Calu3 (cell line): ENCODE measurements around the gene LCOR. TPM values are rescaled to one million over a fixed set of nuclear protein-coding genes. Genes with fewer than 3 reads are reported as not detected.

Experiments used
- Bru-seq: library from RNA; stranded (reverse); fragments of 400-500 nt; gene quantifications from one replicate; lab custom pipeline; 2021; lab: Mats Ljungman, UMichigan
- BruChase-seq, 2 experiments: library from RNA; stranded (reverse); fragments of 400-500 nt; gene quantifications; one replicate each; lab custom pipeline; 2021; lab: Mats Ljungman, UMichigan
- BruUV-seq: library from RNA; stranded (reverse); fragments of 400-500 nt; replicated peaks from 2 replicates; lab custom pipeline; 2021; lab: Mats Ljungman, UMichigan
- CTCF ChIA-PET: fragments of 300-600 bp; sonication (Branson Sonifier 250); formaldehyde crosslinking; loops from one replicate; lab custom pipeline; 2022; ENCODE audit warnings: antibody characterized with exemption; lab: Charles Lee
- DNase-seq: peaks from one replicate; pipeline ENCODE4 v3.0.0; 2022
- H3K27ac Mint-ChIP-seq: one replicate; pipeline ENCODE4 v1.8.0; 2022; ENCODE audit warnings: mixed read lengths; ENCODE audit not compliant: unreplicated experiment
- H3K27me3 Mint-ChIP-seq: one replicate; pipeline ENCODE4 v1.8.0; 2022; ENCODE audit warnings: mixed read lengths; ENCODE audit not compliant: unreplicated experiment
- H3K36me3 Mint-ChIP-seq: one replicate; pipeline ENCODE4 v1.8.0; 2022; ENCODE audit warnings: mild to moderate bottlenecking, moderate library complexity, mixed read lengths; ENCODE audit not compliant: insufficient read depth, unreplicated experiment
- H3K4me1 Mint-ChIP-seq: one replicate; pipeline ENCODE4 v1.8.0; 2022; ENCODE audit warnings: mild to moderate bottlenecking, low read depth, mixed read lengths; ENCODE audit not compliant: unreplicated experiment
- H3K4me3 Mint-ChIP-seq: one replicate; pipeline ENCODE4 v1.8.0; 2022; ENCODE audit warnings: mild to moderate bottlenecking, low read depth, moderate library complexity, mixed read lengths; ENCODE audit not compliant: unreplicated experiment
- H3K9me3 Mint-ChIP-seq: one replicate; pipeline ENCODE4 v1.8.0; 2022; ENCODE audit warnings: low read depth, mixed read lengths; ENCODE audit not compliant: unreplicated experiment
- intact Hi-C: fragments of 100-400 bp; cut with micrococcal nuclease; formaldehyde crosslinking; loops from one replicate; pipeline ENCODE4 v1.10.0; 2022; ENCODE audit not compliant: unreplicated experiment
- long read RNA-seq: library from polyadenylated mRNA; stranded (forward); transcript quantifications from one replicate; pipeline ENCODE4 v2.0.0, GENCODE V29; 2022
- total RNA-seq: library from RNA; stranded (reverse); gene quantifications from 2 replicates; pipeline ENCODE4 v1.2.3, GENCODE V29; 2022
- TF ChIP-seq, protein P1 (sequence below): fragments of 200-600 bp; IDR thresholded peaks from one replicate; pipeline ENCODE4 v1.8.0; 2022; ENCODE audit warnings: antibody characterized with exemption; ENCODE audit not compliant: unreplicated experiment

The LCOR gene
- total RNA-seq = 50.1 and 52.8 TPM in 2 replicates
- percentile 91 among the genes with signal in this experiment for Bru-seq, nascent RNA
- percentile 89 among the genes with signal in this experiment for BruChase-seq, experiment 1, labeled RNA remaining after a 6-hour chase
- BruChase-seq, experiment 2, labeled RNA remaining after a 2-hour chase = percentile 91 among the genes with signal in this experiment
- long read RNA-seq, full-length matches to known transcripts = 1 of 13 reads
- long read RNA-seq, partial matches to known transcripts = 0 of 13 reads
- long read RNA-seq, other reads (novel, unspliced or antisense) = 12 of 13 reads

DNA sequence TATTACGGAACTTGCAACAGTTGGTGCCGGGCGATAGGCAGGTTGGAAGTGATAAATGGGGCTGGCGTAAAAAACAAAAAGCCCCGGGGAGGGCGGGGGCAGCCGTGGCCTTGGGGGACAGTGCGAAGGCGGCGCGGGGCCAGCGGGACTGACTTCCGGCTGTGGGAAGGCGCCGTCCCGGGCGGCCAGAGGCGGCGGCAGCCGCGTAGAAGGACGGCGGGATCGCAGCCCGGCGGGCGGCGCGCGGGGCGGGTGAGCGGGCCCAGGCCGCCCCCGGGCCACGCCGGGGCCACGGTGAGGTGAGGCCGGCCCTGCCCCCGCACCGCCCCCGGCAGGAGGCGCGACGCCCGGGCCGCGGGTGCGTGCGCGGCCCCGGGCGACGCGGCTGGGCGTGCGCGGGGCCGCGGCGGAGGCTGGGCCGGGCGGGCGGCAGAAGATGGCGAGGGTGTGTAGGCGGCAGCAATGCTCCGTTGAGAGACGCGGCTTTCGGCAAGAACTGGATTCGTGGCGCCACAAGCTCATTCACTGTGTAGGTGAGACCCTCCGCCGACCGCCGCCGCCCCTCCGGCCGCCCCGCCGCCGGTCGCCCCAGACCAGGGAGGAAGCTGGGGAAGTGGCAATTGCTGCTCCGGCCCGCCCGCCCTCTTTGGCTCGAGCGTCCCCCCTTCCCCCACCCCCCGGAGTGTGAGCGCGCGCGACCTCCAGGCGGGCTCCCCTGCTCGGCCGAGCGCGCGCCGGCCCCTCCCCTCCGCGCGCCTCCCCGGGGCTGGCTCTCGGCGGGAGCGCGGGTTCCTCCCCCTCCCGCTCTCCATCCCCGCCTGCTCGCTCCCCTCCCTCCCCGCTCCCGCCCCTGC lies at the start of gene LCOR:
LCOR (plus strand) TSS at position 432 of the 854 bp plus-strand sequence. CDS start 116,760 bp downstream, outside the sequence.
- Mint-ChIP-seq H3K27ac (peak within 1 kb of the TSS; percentile 96), H3K27me3 (no peaks in the 10 kb centered on the region), H3K9me3 (no peaks in the 10 kb centered on the region), H3K36me3 (peaks cover 40% of the 10 kb centered on the region), H3K4me1 (peaks cover 22% of the 10 kb centered on the region), H3K4me3 (peak within 1 kb of the TSS; percentile 92)
- BruUV-seq = no TSS peak
- peak; percentile 85 for DNase-seq
- intact Hi-C loops = loop anchor here (5.0 to 10.0 kb wide), 2 partner anchors 190 to 457 kb away; no protein-coding TSS in a partner anchor
- CTCF ChIA-PET = interaction anchor here (0.7 kb wide), 1 partner anchor 189 kb away, joined by 3 read pairs; no protein-coding TSS in a partner anchor
- TF ChIP-seq, protein P1, sequence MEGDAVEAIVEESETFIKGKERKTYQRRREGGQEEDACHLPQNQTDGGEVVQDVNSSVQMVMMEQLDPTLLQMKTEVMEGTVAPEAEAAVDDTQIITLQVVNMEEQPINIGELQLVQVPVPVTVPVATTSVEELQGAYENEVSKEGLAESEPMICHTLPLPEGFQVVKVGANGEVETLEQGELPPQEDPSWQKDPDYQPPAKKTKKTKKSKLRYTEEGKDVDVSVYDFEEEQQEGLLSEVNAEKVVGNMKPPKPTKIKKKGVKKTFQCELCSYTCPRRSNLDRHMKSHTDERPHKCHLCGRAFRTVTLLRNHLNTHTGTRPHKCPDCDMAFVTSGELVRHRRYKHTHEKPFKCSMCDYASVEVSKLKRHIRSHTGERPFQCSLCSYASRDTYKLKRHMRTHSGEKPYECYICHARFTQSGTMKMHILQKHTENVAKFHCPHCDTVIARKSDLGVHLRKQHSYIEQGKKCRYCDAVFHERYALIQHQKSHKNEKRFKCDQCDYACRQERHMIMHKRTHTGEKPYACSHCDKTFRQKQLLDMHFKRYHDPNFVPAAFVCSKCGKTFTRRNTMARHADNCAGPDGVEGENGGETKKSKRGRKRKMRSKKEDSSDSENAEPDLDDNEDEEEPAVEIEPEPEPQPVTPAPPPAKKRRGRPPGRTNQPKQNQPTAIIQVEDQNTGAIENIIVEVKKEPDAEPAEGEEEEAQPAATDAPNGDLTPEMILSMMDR = no peak

DNA sequence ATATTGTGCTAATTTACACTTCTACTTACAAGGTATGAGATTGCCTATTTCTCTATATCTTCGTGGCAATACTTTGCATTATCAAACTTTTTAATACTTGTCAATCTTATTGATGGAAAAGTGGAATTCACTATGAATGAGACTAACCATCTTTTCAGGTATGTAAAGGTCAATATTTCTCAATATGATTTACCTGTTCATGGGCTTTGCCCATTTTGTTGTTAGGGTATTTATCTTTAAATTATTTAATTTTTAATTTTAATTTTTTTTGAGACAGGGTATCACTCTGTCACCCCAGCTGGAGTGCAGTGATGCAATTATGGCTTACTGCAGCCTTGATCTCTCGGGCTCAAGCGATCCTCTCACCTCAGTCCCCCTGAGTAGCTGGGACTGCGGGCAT lies 47.8 kb upstream of the LCOR start:
- DNase-seq = no peak
- Mint-ChIP-seq H3K27me3 (no peaks in the 10 kb centered on the region), H3K9me3 (no peaks in the 10 kb centered on the region), H3K36me3 (no peaks in the 10 kb centered on the region), H3K4me3 (no peak overlapping the region), H3K4me1 (no peaks in the 10 kb centered on the region), H3K27ac (no peak overlapping the region)
- CTCF ChIA-PET = no interaction called here
- TF ChIP-seq, protein P1 = no peak
- BruUV-seq = no TSS peak
- intact Hi-C loops = no loop called here

DNA sequence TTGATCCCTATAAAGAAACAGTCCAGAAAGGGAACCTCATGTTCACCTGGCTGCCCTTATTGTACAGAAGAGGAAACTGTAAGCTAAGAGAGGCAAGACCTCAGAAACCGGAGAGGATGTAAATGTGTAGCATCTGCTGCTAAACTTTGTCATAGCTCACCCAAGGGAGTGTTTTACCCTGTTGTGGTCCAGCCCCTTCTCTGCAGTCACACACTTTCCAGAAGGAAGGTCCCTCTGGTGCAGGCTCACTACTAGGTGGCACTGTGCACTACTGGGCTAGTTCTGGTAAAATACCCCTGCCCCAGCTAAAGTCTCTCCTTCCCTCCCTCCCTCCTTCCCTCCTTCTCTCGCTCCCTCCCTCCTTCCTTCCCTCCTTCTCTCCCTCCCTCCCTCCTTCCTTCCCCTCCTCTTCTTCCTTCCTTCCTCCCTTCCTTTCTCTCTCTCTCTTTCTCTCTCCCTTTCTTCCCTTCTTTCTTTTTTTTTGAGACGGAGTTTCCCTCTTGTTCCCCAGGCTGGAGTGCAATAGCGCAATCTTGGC lies 42.5 kb upstream of the LCOR start:
- no peak overlapping the region for H3K27ac Mint-ChIP-seq
- TF ChIP-seq, protein P1 = no peak
- DNase-seq = no peak
- no peak overlapping the region for H3K4me3 Mint-ChIP-seq
- CTCF ChIA-PET = interaction anchor here (1.0 kb wide), 1 partner anchor 9 kb away, joined by 3 read pairs; no protein-coding TSS in a partner anchor
- intact Hi-C loops = no loop called here
- BruUV-seq = no TSS peak
- no peaks in the 10 kb centered on the region for H3K36me3 Mint-ChIP-seq
- H3K4me1 Mint-ChIP-seq = no peaks in the 10 kb centered on the region
- no peaks in the 10 kb centered on the region for H3K27me3 Mint-ChIP-seq
- H3K9me3 Mint-ChIP-seq = no peaks in the 10 kb centered on the region

DNA sequence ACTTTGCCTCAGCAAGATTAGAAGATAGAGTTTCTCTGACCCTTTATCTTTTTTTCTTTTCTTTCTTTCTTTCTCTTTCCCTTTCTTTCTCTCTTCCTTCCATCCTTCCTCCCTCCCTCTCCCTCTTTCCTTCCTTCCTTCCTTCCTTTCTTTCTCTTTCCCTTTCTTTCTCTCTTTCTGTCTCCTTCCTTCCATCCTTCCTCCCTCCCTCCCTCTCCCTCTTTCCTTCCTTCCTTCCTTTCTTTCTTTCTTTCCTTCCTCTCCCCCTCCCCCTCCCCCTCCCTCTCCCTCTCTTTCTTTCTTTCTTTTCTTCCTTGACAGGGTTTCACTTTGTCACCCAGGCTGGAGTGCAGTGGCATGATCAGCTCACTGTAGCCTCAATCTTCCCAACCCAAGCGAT lies 40.2 kb upstream of the LCOR start:
- Mint-ChIP-seq H3K27ac (no peak overlapping the region), H3K27me3 (no peaks in the 10 kb centered on the region), H3K36me3 (no peaks in the 10 kb centered on the region), H3K9me3 (no peaks in the 10 kb centered on the region), H3K4me3 (no peak overlapping the region), H3K4me1 (no peaks in the 10 kb centered on the region)
- TF ChIP-seq, protein P1 = no peak
- intact Hi-C loops = no loop called here
- BruUV-seq = no TSS peak
- CTCF ChIA-PET = no interaction called here
- DNase-seq = no peak
